Fibroblast of lung (primary cell): ENCODE results near the gene LTBP2.

Source experiments
- EZH2 ChIP-seq: IDR thresholded peaks from 2 replicates; pipeline ENCODE4 v1.5.1; 2012; ENCODE audit warnings: low read length, control low read depth, mild to moderate bottlenecking; ENCODE audit errors: missing control alignments
- TF ChIP-seq, protein P1 (sequence below), 2 donors: IDR thresholded peaks in 1 of 2; conservative IDR thresholded peaks in 1 of 2; 1 replicate in 1 of 2; 2 replicates in 1 of 2; pipeline ENCODE4 v1.5.1; 2011 to 2012; ENCODE audit warnings: low read length in 2 of 2, control low read depth in 1 of 2, inconsistent platforms in 1 of 2, low read depth in 1 of 2, mild to moderate bottlenecking in 1 of 2

DNA sequence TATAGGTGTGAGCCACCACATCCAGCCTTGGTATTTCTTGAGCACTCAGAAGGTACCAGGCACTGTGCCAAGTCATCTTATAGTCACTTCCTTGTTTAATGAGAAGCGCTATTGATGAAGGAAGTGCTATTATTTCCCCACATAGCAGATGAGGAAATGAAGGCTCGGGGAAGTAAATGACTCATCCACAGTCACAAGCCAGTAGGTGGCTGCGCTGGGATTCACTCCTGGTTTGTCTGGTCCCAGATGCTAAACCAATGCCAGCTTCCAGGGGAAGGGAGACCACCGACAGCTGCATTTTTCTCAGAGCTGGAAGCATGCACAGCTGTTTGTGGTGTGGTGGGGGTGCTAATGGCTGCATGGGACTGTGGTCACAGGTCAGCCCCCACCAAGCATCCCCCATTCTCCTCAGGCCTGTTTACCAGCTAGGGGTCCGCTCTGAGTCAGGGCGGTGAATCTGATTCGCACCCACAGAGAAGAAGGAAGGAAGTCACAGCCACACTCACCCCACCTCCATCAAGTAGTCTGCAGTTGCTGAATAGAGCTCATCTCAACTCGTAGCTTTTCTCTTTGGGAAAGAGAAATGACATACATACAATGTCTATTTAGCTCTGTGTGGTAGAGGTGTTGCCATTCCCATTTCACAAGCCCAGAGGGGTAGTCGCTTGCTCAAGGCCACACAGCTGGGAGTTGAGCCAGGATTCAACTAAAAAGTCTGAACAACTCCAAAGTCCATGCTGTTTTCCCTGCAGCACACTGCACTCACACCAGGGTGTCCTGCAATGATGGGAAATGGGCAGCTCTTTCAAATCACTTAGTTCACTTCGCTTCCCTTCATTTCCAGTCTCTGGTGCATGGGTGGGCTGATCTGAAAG, 6.3 kb upstream of the LTBP2 start:
- TF ChIP-seq EZH2, result no peak
- TF ChIP-seq, protein P1, sequence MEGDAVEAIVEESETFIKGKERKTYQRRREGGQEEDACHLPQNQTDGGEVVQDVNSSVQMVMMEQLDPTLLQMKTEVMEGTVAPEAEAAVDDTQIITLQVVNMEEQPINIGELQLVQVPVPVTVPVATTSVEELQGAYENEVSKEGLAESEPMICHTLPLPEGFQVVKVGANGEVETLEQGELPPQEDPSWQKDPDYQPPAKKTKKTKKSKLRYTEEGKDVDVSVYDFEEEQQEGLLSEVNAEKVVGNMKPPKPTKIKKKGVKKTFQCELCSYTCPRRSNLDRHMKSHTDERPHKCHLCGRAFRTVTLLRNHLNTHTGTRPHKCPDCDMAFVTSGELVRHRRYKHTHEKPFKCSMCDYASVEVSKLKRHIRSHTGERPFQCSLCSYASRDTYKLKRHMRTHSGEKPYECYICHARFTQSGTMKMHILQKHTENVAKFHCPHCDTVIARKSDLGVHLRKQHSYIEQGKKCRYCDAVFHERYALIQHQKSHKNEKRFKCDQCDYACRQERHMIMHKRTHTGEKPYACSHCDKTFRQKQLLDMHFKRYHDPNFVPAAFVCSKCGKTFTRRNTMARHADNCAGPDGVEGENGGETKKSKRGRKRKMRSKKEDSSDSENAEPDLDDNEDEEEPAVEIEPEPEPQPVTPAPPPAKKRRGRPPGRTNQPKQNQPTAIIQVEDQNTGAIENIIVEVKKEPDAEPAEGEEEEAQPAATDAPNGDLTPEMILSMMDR (conservative IDR thresholded peaks at IDR 0.05 in 1 of 2, IDR thresholded peaks at IDR 0.05 in 1 of 2; ENCODE audit: low read depth in 1 of 2, low read length in 2 of 2), result peak in 1 of 2 donors; percentile 18
